ENCODE data around the gene KCNH2. TPM values are rescaled to one million over a fixed set of nuclear protein-coding genes. Genes with fewer than 3 reads are reported as not detected.

The KCNH2 gene
- total and polyA plus RNA-seq, 2 experiments from 2014 or later, result 2.6 to 14.7 TPM

DNA sequence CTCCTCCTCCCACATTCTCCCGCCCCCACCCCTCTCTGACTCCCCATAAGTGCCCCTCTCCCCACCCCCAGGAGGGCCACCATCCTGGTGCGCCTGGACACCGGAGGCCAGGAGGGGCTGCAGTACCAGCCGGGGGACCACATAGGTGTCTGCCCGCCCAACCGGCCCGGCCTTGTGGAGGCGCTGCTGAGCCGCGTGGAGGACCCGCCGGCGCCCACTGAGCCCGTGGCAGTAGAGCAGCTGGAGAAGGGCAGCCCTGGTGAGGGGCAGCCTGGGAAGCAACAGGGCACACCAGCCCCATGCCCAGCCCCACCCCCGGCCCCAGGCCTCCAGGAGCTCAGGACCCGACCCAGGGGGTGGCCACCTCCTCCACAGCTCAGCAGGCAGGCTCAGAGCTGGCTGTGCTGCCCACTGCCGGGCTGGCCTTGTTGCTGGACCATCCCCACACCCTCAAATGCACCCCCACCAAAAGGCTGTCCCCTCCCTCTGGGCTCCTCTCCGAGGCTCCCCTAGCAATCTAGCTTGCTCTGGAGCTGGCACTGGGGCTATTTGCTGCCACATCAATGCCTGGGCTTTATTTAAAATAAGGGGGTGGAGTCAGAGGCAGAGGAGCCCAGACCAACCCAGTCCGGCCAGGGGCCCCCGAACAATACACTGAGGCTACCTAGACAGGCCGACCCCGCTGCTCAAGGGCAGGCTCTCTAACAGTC, 31.4 kb upstream of the KCNH2 start:
- H3K4me3 ChIP-seq, result peak overlapping the region; percentile 23; the same call in 1 of the 2 replicates
- no peaks in the 10 kb centered on the region for H4K20me1 ChIP-seq (replicated peaks; ENCODE audit: insufficient read depth)
- H2AFZ ChIP-seq, result 0 out of 2 replicates have a peak overlapping the region, but pooled peaks have one; percentile 23
- DNase-seq (ENCODE audit: low spot score) (peak; percentile 62), ATAC-seq (peak; percentile 11)
- H3K4me1 Mint-ChIP-seq, result peaks cover 39% of the 10 kb centered on the region
- TF ChIP-seq, protein P1, sequence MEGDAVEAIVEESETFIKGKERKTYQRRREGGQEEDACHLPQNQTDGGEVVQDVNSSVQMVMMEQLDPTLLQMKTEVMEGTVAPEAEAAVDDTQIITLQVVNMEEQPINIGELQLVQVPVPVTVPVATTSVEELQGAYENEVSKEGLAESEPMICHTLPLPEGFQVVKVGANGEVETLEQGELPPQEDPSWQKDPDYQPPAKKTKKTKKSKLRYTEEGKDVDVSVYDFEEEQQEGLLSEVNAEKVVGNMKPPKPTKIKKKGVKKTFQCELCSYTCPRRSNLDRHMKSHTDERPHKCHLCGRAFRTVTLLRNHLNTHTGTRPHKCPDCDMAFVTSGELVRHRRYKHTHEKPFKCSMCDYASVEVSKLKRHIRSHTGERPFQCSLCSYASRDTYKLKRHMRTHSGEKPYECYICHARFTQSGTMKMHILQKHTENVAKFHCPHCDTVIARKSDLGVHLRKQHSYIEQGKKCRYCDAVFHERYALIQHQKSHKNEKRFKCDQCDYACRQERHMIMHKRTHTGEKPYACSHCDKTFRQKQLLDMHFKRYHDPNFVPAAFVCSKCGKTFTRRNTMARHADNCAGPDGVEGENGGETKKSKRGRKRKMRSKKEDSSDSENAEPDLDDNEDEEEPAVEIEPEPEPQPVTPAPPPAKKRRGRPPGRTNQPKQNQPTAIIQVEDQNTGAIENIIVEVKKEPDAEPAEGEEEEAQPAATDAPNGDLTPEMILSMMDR (conservative IDR thresholded peaks at IDR 0.05; ENCODE audit: low read depth in 2 of 2), result peak in 1 of 2 experiments; percentile 69; a peak in 3 of 4 replicates
- no peak for TF ChIP-seq NANOG (IDR thresholded peaks at IDR 0.05; ENCODE audit: borderline replicate concordance)
- no peak for TF ChIP-seq EZH2phosphoT487 (IDR thresholded peaks at IDR 0.05; ENCODE audit: unreplicated experiment)
- no peak overlapping the region for H3K27ac ChIP-seq (ENCODE audit: low read depth)
- peaks cover 12% of the 10 kb centered on the region for H3K27me3 ChIP-seq (ENCODE audit: insufficient read depth)
- no peak overlapping the region for H3K27ac Mint-ChIP-seq
- H3F3A ChIP-seq (replicated peaks; ENCODE audit: low read depth), result 0 out of 2 replicates have a peak, but pooled peaks cover 8% of the 10 kb centered on the region
- no peaks in the 10 kb centered on the region for H3K9me2 ChIP-seq (ENCODE audit: insufficient read depth)
- H3K4me2 ChIP-seq, result peak overlapping the region; percentile 55
- H3K36me3 ChIP-seq (ENCODE audit: insufficient read depth), result no peaks in the 10 kb centered on the region
- peaks cover 24% of the 10 kb centered on the region for H3K4me1 ChIP-seq (ENCODE audit: insufficient read depth)
- no peaks in the 10 kb centered on the region for H3K9me3 Mint-ChIP-seq
- no peak overlapping the region for H3K4me3 Mint-ChIP-seq
- no peaks in the 10 kb centered on the region for H3K79me2 ChIP-seq (replicated peaks; ENCODE audit: insufficient read depth)
- peaks cover 21% of the 10 kb centered on the region for H3K27me3 Mint-ChIP-seq (ENCODE audit: insufficient read depth, low read depth, poor library complexity)
- peaks cover 3% of the 10 kb centered on the region; the same call in 1 of the 3 replicates for H3K36me3 Mint-ChIP-seq (ENCODE audit: low read depth)

DNA sequence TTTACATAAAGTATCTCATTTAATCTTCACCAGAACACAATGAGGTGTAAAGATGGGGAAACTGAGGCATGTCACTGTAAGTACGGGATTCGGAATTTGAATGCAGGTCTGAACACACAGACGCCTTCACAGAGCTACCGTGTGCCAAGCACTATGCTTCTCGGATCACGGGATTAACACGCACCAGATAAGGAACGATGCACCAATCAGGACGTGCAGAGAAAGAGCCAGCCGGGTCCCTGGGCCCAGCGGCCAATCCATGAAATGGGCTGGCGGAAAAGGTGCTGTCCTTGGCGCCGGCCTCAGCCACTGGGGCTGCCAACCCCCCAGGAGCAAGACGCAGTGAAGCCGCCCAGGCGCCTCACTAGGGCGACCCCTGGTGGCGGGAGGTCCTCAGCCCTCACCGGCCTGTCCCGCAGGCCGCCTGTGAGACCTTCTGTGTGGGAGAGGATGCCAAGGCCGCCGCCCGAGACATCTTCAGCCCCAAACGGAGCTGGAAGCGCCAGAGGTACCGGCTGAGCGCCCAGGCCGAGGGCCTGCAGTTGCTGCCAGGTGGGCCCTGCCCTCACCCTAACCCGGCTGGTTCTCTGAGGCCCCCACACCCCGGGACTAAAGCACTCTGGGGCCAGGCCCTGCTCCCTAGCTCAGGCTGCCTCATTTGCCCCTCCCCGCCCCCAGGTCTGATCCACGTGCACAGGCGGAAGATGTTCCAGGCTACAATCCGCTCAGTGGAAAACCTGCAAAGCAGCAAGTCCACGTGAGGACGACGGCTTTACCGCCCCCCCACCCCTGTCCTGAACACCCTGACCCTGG, 30.6 kb upstream of the KCNH2 start:
- Histone ChIP-seq H3K27ac (ENCODE audit: low read depth) (no peak overlapping the region), H3K27me3 (ENCODE audit: insufficient read depth) (peaks cover 12% of the 10 kb centered on the region), H3K4me2 (peak overlapping the region; percentile 55; the same call in 1 of the 2 replicates), H3K4me1 (ENCODE audit: insufficient read depth) (peaks cover 20% of the 10 kb centered on the region; the same call in 1 of the 2 replicates), H3K4me3 (peak overlapping the region; percentile 38; the same call in 1 of the 2 replicates), H3F3A (replicated peaks; ENCODE audit: low read depth) (0 out of 2 replicates have a peak, but pooled peaks cover 4% of the 10 kb centered on the region), H4K20me1 (replicated peaks; ENCODE audit: insufficient read depth) (no peaks in the 10 kb centered on the region), H2AFZ (peak overlapping the region; percentile 94), H3K79me2 (replicated peaks; ENCODE audit: insufficient read depth) (no peaks in the 10 kb centered on the region), H3K9me2 (ENCODE audit: insufficient read depth) (no peaks in the 10 kb centered on the region), H3K36me3 (ENCODE audit: insufficient read depth) (no peaks in the 10 kb centered on the region)
- TF ChIP-seq JUNB (IDR thresholded peaks at IDR 0.05; ENCODE audit: unreplicated experiment), result no peak
- TF ChIP-seq STAT1 (IDR thresholded peaks at IDR 0.05; ENCODE audit: unreplicated experiment), result no peak
- peak; percentile 65; the same call in 1 of the 2 replicates for TF ChIP-seq CREB1 (CRISPR knock-in tag; IDR thresholded peaks at IDR 0.05; ENCODE audit: low read depth)
- no peak for TF ChIP-seq NANOG (IDR thresholded peaks at IDR 0.05; ENCODE audit: borderline replicate concordance)
- TF ChIP-seq, protein P1 (conservative IDR thresholded peaks at IDR 0.05; ENCODE audit: low read depth in 2 of 2), result peak; percentile 85 to 92
- TF ChIP-seq POLR2AphosphoS5 (IDR thresholded peaks at IDR 0.05; ENCODE audit: low read depth), result no peak; the same call in 1 of the 2 replicates
- TF ChIP-seq, protein P2, sequence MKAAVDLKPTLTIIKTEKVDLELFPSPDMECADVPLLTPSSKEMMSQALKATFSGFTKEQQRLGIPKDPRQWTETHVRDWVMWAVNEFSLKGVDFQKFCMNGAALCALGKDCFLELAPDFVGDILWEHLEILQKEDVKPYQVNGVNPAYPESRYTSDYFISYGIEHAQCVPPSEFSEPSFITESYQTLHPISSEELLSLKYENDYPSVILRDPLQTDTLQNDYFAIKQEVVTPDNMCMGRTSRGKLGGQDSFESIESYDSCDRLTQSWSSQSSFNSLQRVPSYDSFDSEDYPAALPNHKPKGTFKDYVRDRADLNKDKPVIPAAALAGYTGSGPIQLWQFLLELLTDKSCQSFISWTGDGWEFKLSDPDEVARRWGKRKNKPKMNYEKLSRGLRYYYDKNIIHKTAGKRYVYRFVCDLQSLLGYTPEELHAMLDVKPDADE (IDR thresholded peaks at IDR 0.05), result no peak
- no peak for TF ChIP-seq ZNF331 (CRISPR knock-in tag; IDR thresholded peaks at IDR 0.05; ENCODE audit: low read depth)
- TF ChIP-seq, protein P3, sequence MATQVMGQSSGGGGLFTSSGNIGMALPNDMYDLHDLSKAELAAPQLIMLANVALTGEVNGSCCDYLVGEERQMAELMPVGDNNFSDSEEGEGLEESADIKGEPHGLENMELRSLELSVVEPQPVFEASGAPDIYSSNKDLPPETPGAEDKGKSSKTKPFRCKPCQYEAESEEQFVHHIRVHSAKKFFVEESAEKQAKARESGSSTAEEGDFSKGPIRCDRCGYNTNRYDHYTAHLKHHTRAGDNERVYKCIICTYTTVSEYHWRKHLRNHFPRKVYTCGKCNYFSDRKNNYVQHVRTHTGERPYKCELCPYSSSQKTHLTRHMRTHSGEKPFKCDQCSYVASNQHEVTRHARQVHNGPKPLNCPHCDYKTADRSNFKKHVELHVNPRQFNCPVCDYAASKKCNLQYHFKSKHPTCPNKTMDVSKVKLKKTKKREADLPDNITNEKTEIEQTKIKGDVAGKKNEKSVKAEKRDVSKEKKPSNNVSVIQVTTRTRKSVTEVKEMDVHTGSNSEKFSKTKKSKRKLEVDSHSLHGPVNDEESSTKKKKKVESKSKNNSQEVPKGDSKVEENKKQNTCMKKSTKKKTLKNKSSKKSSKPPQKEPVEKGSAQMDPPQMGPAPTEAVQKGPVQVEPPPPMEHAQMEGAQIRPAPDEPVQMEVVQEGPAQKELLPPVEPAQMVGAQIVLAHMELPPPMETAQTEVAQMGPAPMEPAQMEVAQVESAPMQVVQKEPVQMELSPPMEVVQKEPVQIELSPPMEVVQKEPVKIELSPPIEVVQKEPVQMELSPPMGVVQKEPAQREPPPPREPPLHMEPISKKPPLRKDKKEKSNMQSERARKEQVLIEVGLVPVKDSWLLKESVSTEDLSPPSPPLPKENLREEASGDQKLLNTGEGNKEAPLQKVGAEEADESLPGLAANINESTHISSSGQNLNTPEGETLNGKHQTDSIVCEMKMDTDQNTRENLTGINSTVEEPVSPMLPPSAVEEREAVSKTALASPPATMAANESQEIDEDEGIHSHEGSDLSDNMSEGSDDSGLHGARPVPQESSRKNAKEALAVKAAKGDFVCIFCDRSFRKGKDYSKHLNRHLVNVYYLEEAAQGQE (IDR thresholded peaks at IDR 0.05; ENCODE audit: unreplicated experiment), result no peak
- Mint-ChIP-seq H3K27me3 (ENCODE audit: insufficient read depth, low read depth, poor library complexity) (peaks cover 16% of the 10 kb centered on the region), H3K4me3 (peak overlapping the region; percentile 60), H3K9me3 (no peaks in the 10 kb centered on the region), H3K36me3 (ENCODE audit: low read depth) (no peaks in the 10 kb centered on the region; the same call in 2 of the 3 replicates), H3K4me1 (peaks cover 35% of the 10 kb centered on the region), H3K27ac (0 out of 2 replicates have a peak overlapping the region, but pooled peaks have one; percentile 30)
- DNase-seq (ENCODE audit: low spot score) (peak; percentile 91), ATAC-seq (peak; percentile 69)

All from GM23338 (cell line).